SK-N-SH (cell line): ENCODE data around the gene PLEKHM1.
"Not testable (repeated sequence)": the region's sequence is repeated elsewhere in the genome, so short reads cannot be mapped to it uniquely, and the experiment has no call there.

ENCODE experiments used
- CHD2 ChIP-seq: fragments of 150-350 bp; IDR thresholded peaks from 2 replicates; pipeline ENCODE4 v1.6.1; 2018; ENCODE audit warnings: low read length; ENCODE audit not compliant: partially characterized antibody
- CTCF ChIP-seq: fragments of 200-600 bp; sonication (generic); IDR thresholded peaks from 2 replicates; pipeline ENCODE4 v1.6.1; 2017; ENCODE audit warnings: antibody characterized with exemption, mild to moderate bottlenecking, moderate library complexity
- FOXJ3 ChIP-seq: sonication (generic); formaldehyde crosslinking; IDR thresholded peaks from 2 replicates; pipeline ENCODE4 v1.5.1; 2020; ENCODE audit warnings: mild to moderate bottlenecking, missing genetic modification reagents
- PBX3 ChIP-seq: IDR thresholded peaks from 2 replicates; pipeline ENCODE4; 2012
- POLR2AphosphoS5 ChIP-seq: IDR thresholded peaks from 2 replicates; pipeline ENCODE4 v1.6.1; 2012; ENCODE audit warnings: low read depth, low read length
- RAD21 ChIP-seq: IDR thresholded peaks from 2 replicates; pipeline ENCODE4 v1.6.1; 2012; ENCODE audit warnings: mild to moderate bottlenecking, low read length
- RXRA ChIP-seq: IDR thresholded peaks from 2 replicates; pipeline ENCODE4 v1.4.0; 2012; ENCODE audit warnings: low read depth, mild to moderate bottlenecking, borderline replicate concordance
- SIN3A ChIP-seq: IDR thresholded peaks from 2 replicates; pipeline ENCODE4 v1.6.1; 2012; ENCODE audit warnings: low read depth, mild to moderate bottlenecking, low read length, moderate library complexity, borderline replicate concordance
- TAF1 ChIP-seq: IDR thresholded peaks from 2 replicates; pipeline ENCODE4 v1.6.1; 2012; ENCODE audit warnings: low read depth, mild to moderate bottlenecking, low read length, moderate library complexity, borderline replicate concordance
- TEAD4 ChIP-seq: IDR thresholded peaks from 2 replicates; pipeline ENCODE4 v1.4.0; 2012; ENCODE audit warnings: mild to moderate bottlenecking, borderline replicate concordance; ENCODE audit not compliant: insufficient read depth
- USF1 ChIP-seq: IDR thresholded peaks from 2 replicates; pipeline ENCODE4 v1.4.0; 2012; ENCODE audit warnings: low read depth, borderline replicate concordance

GRCh38 chr17:45443371-45444260 is 46.9 kb downstream of the PLEKHM1 start:
- TF ChIP-seq CTCF; TEAD4; TAF1; USF1; FOXJ3 (CRISPR knock-in tag); SIN3A; PBX3; RAD21; RXRA; POLR2AphosphoS5; CHD2: not testable (repeated sequence)
